ENCODE results near the gene RAB40B. TPM values are rescaled to one million over a fixed set of nuclear protein-coding genes. Genes with fewer than 3 reads are reported as not detected.

RAB40B gene
- total and polyA plus RNA-seq, 2 of the 4 experiments (the other 2 are of a cell fraction), result 14.9 to 20.0 TPM

- no peak for TF ChIP-seq MXI1 (IDR thresholded peaks at IDR 0.05; ENCODE audit: borderline replicate concordance, low read depth, low read length)
These were observed 11.9 kb downstream of the RAB40B start (continued) for GRCh38 chr17:82686366-82687324.

- Histone ChIP-seq H3K9me1 (ENCODE audit: insufficient read depth, low read length) (no peaks in the 10 kb centered on the region), H3K79me1 (ENCODE audit: low read depth in 1 of 2, low read length in 2 of 2) (no peaks in the 10 kb centered on the region), H3K4me1 (ENCODE audit: control insufficient read depth, insufficient read depth, low read length) (no peaks in the 10 kb centered on the region), H2BK5ac (ENCODE audit: low read depth, low read length, poor library complexity, severe bottlenecking) (no peak overlapping the region), H3K9ac (ENCODE audit: low read depth, low read length) (no peak overlapping the region), H3K4me3 (ENCODE audit: insufficient read depth, low read depth, low read length) (no peak overlapping the region), H3K23ac (ENCODE audit: low read depth, low read length) (no peak overlapping the region), H3K36me3 (ENCODE audit: control insufficient read depth, insufficient read depth, low read length) (no peaks in the 10 kb centered on the region), H3K27ac (ENCODE audit: insufficient read depth, low read length) (no peak overlapping the region), H3K27me3 (ENCODE audit: control insufficient read depth, insufficient read depth, low read length) (no peaks in the 10 kb centered on the region), H2AFZ (replicated peaks; ENCODE audit: low read length, poor library complexity) (no peak overlapping the region), H2BK120ac (ENCODE audit: low read depth, low read length) (no peak overlapping the region), H2BK15ac (ENCODE audit: low read depth, low read length) (no peak overlapping the region), H3K18ac (ENCODE audit: low read depth, low read length) (no peak overlapping the region), H4K20me1 (ENCODE audit: insufficient read depth, low read length) (no peaks in the 10 kb centered on the region), H2BK20ac (ENCODE audit: low read depth, low read length) (no peak overlapping the region), H4K91ac (ENCODE audit: insufficient read depth, low read depth, low read length) (no peak overlapping the region), H2AK5ac (ENCODE audit: low read depth, low read length) (no peak overlapping the region), H3K9me3 (ENCODE audit: control insufficient read depth, insufficient read depth, low read length) (peaks cover 5% of the 10 kb centered on the region), H3K14ac (replicated peaks; ENCODE audit: low read depth, low read length) (no peak overlapping the region), H3K4me2 (ENCODE audit: low read depth, low read length) (no peak overlapping the region), H4K8ac (ENCODE audit: low read depth in 2 of 2, low read length in 2 of 2) (no peak overlapping the region), H2AK9ac (replicated peaks; ENCODE audit: low read depth, low read length, poor library complexity) (no peak overlapping the region), H3K4ac (ENCODE audit: low read depth, low read length) (no peak overlapping the region), H4K5ac (ENCODE audit: low read depth, low read length) (no peak overlapping the region), H3K56ac (ENCODE audit: extremely low read depth, insufficient read depth, low read length) (no peak overlapping the region)
- WGBS, 2 experiments (ENCODE audit: extremely low coverage in 2 of 2, insufficient read length in 1 of 2), result 93% methylated on average over 3 of the region's 12 CpGs; no CpG with 5 or more reads in 1 of the 2 experiments
- ChIA-PET POLR2A (ENCODE audit: unreplicated experiment) (no interaction called here), CTCF (no interaction called here)
- dilution Hi-C loops (cut with HindIII; ENCODE audit: low sequenced_read_pairs, unreplicated experiment) (no loop called here), intact Hi-C loops (cut with micrococcal nuclease) (no loop called here), in situ Hi-C loops (cut with MboI; ENCODE audit: low sequenced_read_pairs) (no loop called here)
- BruUV-seq (replicated peaks), result no TSS peak
- no peak for ATAC-seq (ENCODE audit: low read depth)
- DNase-seq, result no peak
- no peak for TF ChIP-seq NFE2L2 (IDR thresholded peaks at IDR 0.05; ENCODE audit: low read depth, low read length)
- no peak for TF ChIP-seq RCOR1 (IDR thresholded peaks at IDR 0.05; ENCODE audit: insufficient replicate concordance, low read length)
- TF ChIP-seq ELK1 (IDR thresholded peaks at IDR 0.05; ENCODE audit: borderline replicate concordance, low read depth, low read length), result no peak
- no peak for TF ChIP-seq CEBPB (IDR thresholded peaks at IDR 0.05; ENCODE audit: low read depth, low read length)
- TF ChIP-seq MXI1 (IDR thresholded peaks at IDR 0.05; ENCODE audit: borderline replicate concordance, low read depth, low read length), result no peak
- TF ChIP-seq MAZ (IDR thresholded peaks at IDR 0.05; ENCODE audit: borderline replicate concordance, low read depth, low read length), result no peak
- no peak for TF ChIP-seq BHLHE40 (IDR thresholded peaks at IDR 0.05; ENCODE audit: low read depth, low read length)
- no peak for TF ChIP-seq MAFK (IDR thresholded peaks at IDR 0.05; ENCODE audit: low read depth, low read length)
- no peak for TF ChIP-seq USF2 (IDR thresholded peaks at IDR 0.05; ENCODE audit: low read depth, low read length)
- no peak for TF ChIP-seq CHD1 (IDR thresholded peaks at IDR 0.05; ENCODE audit: low read depth, low read length)
- no peak for TF ChIP-seq RFX5 (IDR thresholded peaks at IDR 0.05; ENCODE audit: low read depth, low read length)
- TF ChIP-seq SMC3 (IDR thresholded peaks at IDR 0.05; ENCODE audit: low read depth, low read length), result no peak
- TF ChIP-seq RAD21 (IDR thresholded peaks at IDR 0.05; ENCODE audit: low read length), result no peak
These were observed 13.2 kb downstream of the RAB40B start for GRCh38 chr17:82685291-82685690.
